Measurements from ENCODE around the gene SUSD3.
A peak's percentile ranks its signal among the peaks of the same experiment; 100 is the strongest.

SUSD3 gene

GRCh38 chr9:93077811-93078210, 19.3 kb downstream of the SUSD3 start:
- no peak for DNase-seq

- DNase-seq, result no peak
These were observed 20.9 kb downstream of the SUSD3 start for GRCh38 chr9:93079371-93079770.

GRCh38 chr9:93080406-93080805, 21.9 kb downstream of the SUSD3 start:
- DNase-seq, result no peak

GRCh38 chr9:93081081-93081529, 22.6 kb downstream of the SUSD3 start:
- no peak for DNase-seq

GRCh38 chr9:93081931-93082330, 23.4 kb downstream of the SUSD3 start:
- no peak for DNase-seq

GRCh38 chr9:93082841-93083411, 24.4 kb downstream of the SUSD3 start:
- no peak for DNase-seq

GRCh38 chr9:93083592-93084470, 25.3 kb downstream of the SUSD3 start:
- DNase-seq, result no peak

GRCh38 chr9:93084471-93084881, 26.0 kb downstream of the SUSD3 start:
- no peak for DNase-seq

GRCh38 chr9:93085676-93086075, 27.2 kb downstream of the SUSD3 start:
- no peak for DNase-seq

GRCh38 chr9:93086447-93087224, 28.1 kb downstream of the SUSD3 start:
- DNase-seq, result no peak

- no peak for DNase-seq
These were observed 29.6 kb downstream of the SUSD3 start for GRCh38 chr9:93087971-93088655.

GRCh38 chr9:93088656-93089015, 30.1 kb downstream of the SUSD3 start:
- DNase-seq, result no peak

- DNase-seq, result no peak
These were observed 30.5 kb downstream of the SUSD3 start for GRCh38 chr9:93089024-93089423.

GRCh38 chr9:93089481-93089991, 31.0 kb downstream of the SUSD3 start:
- DNase-seq, result no peak

GRCh38 chr9:93090091-93090655, 31.7 kb downstream of the SUSD3 start:
- DNase-seq, result no peak

- DNase-seq, result no peak
These were observed 32.6 kb downstream of the SUSD3 start for GRCh38 chr9:93091056-93091452.

GRCh38 chr9:93091453-93092081, 33.1 kb downstream of the SUSD3 start:
- DNase-seq, result peak; percentile 30

- no peak for DNase-seq
These were observed 33.9 kb downstream of the SUSD3 start for GRCh38 chr9:93092251-93092991.

GRCh38 chr9:93093127-93093876, 34.8 kb downstream of the SUSD3 start:
- no peak for DNase-seq

GRCh38 chr9:93093877-93094657, 35.6 kb downstream of the SUSD3 start:
- DNase-seq, result no peak

All from SIG-M5 (cell line).